Stimulated activated naive CD8-positive, alpha-beta T cell treated with anti-CD3 and anti-CD28 coated beads, Interleukin-15, amount 100 ng/mL, for 72 hours (primary cell): ENCODE data around the gene ITIH4.

Experiments used
- ATAC-seq: fragments of 150-1000 bp; cut with Tn5 transposase; 2 replicates; pipeline ENCODE4 v1.10.0; 2021; ENCODE audit warnings: mild to moderate bottlenecking, moderate library complexity
- DNase-seq, 2 donors: peaks; one replicate each; pipeline ENCODE4 v3.0.0; 2021 to 2022
- H3K27ac Mint-ChIP-seq, 2 donors: one replicate each; pipeline ENCODE4 v1.8.0; 2022; ENCODE audit warnings: mild to moderate bottlenecking in 2 of 2, mixed read lengths in 2 of 2, moderate library complexity in 2 of 2
- H3K27me3 Mint-ChIP-seq: one replicate; pipeline ENCODE4 v1.8.0; 2022; ENCODE audit warnings: mixed read lengths
- H3K4me1 Mint-ChIP-seq: one replicate; pipeline ENCODE4 v1.8.0; 2022; ENCODE audit warnings: mild to moderate bottlenecking, mixed read lengths
- H3K4me3 Mint-ChIP-seq, 2 donors: one replicate each; pipeline ENCODE4 v1.8.0; 2022; ENCODE audit warnings: mild to moderate bottlenecking in 2 of 2, mixed read lengths in 2 of 2, moderate library complexity in 1 of 2
- H3K9me3 Mint-ChIP-seq, 2 donors: one replicate each; pipeline ENCODE4 v1.8.0; 2022; ENCODE audit warnings: mixed read lengths in 2 of 2

Gene ITIH4

GRCh38 chr3:52801839-52802238, 28.6 kb downstream of the ITIH4 start:
- no peak for DNase-seq
- H3K27ac Mint-ChIP-seq, result peak overlapping the region in 1 of 2 donors; percentile 24
- H3K9me3 Mint-ChIP-seq, result no peaks in the 10 kb centered on the region
- no peaks in the 10 kb centered on the region for H3K4me1 Mint-ChIP-seq
- H3K27me3 Mint-ChIP-seq, result no peaks in the 10 kb centered on the region
- no peak for ATAC-seq
- H3K4me3 Mint-ChIP-seq, result no peak overlapping the region

DNA sequence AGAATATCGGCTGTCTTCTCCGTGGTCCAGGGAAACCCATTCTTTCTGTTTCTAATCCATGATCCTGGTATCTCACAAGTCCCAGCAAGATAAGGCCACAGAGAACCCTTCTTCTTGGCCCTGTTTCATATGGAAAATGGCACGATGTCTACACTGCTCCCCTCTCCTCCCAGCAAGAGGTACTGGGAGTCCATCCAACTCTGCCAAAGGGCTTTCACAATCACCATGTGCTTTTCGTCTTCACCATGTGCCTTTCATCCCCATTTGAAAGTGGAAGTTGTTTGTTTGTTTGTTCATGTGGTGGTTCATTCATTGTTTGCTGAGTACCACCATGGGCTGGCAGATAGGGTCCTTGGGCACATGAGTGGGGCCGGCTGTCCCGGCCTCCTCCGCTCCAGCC, 30.4 kb downstream of the ITIH4 start:
- no peak overlapping the region for H3K4me3 Mint-ChIP-seq
- DNase-seq (no peak), ATAC-seq (no peak)
- no peaks in the 10 kb centered on the region for H3K27me3 Mint-ChIP-seq
- no peak overlapping the region for H3K27ac Mint-ChIP-seq
- H3K4me1 Mint-ChIP-seq, result no peaks in the 10 kb centered on the region
- no peaks in the 10 kb centered on the region for H3K9me3 Mint-ChIP-seq

- DNase-seq (peak; percentile 5 to 28), ATAC-seq (peak; percentile 32)
- Mint-ChIP-seq H3K4me3 (no peak overlapping the region), H3K27me3 (no peaks in the 10 kb centered on the region), H3K4me1 (no peaks in the 10 kb centered on the region), H3K9me3 (no peaks in the 10 kb centered on the region), H3K27ac (peak overlapping the region in 1 of 2 donors; percentile 42)
Measured at GRCh38 chr3:52798978-52799476, 31.4 kb downstream of the ITIH4 start.

DNA sequence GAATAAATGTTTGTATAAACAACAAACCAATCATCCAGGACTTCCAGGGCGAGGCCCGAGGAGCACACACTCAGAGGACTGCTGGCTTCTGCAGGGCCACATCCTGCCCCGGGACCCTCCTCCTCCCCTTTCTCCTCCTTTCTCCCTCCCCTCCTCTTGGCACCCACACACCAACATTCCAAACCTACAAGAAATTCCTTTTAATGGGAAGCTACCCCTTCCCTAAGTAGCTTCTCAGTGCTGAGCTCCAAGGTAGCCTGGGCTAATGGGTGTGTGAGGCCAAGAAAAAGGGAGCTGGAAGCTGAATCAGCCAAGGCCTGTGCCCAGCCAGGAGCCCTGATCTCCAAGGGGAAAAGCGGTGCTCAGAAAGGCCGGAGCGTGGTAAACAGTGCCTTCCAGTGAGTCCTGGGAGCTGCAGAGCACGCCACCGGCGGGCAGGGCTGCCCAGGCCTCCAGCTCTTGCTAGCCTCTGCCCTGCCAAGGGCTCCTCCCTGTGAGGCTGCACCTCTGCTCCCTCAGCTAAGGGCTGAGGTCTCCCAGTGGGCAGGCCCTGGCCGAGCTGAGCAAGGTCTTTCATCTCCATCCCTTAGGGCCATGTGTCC, 32.0 kb downstream of the ITIH4 start:
- DNase-seq, result no peak
- Mint-ChIP-seq H3K27ac (no peak overlapping the region), H3K4me1 (no peaks in the 10 kb centered on the region), H3K27me3 (no peaks in the 10 kb centered on the region), H3K9me3 (no peaks in the 10 kb centered on the region), H3K4me3 (no peak overlapping the region)
- ATAC-seq, result no peak

DNA sequence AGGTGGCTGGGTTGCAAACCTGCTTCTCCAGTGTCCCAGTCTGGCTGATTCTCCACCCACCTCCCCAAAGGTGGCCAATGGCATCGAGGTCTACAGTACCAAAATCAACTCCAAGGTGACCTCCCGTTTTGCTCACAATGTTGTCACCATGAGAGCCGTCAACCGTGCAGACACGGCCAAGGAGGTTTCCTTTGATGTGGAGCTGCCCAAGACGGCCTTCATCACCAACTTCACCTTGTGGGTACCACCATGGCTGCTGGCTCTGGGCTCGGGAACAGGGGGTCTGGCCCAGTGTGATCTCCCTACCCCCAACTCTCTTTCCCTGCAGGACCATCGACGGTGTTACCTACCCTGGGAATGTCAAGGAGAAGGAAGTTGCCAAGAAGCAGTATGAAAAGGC, 34.1 kb downstream of the ITIH4 start:
- no peak for ATAC-seq
- no peaks in the 10 kb centered on the region for H3K9me3 Mint-ChIP-seq
- no peak overlapping the region for H3K27ac Mint-ChIP-seq
- no peaks in the 10 kb centered on the region for H3K4me1 Mint-ChIP-seq
- no peak for DNase-seq
- H3K4me3 Mint-ChIP-seq, result no peak overlapping the region
- no peaks in the 10 kb centered on the region for H3K27me3 Mint-ChIP-seq

- H3K27me3 Mint-ChIP-seq, result no peaks in the 10 kb centered on the region
- H3K27ac Mint-ChIP-seq, result no peak overlapping the region
- H3K4me3 Mint-ChIP-seq, result no peak overlapping the region
- ATAC-seq (no peak), DNase-seq (no peak)
- no peaks in the 10 kb centered on the region for H3K9me3 Mint-ChIP-seq
- H3K4me1 Mint-ChIP-seq, result no peaks in the 10 kb centered on the region
Measured at GRCh38 chr3:52795298-52795900, 35.1 kb downstream of the ITIH4 start.

GRCh38 chr3:52794612-52795099, 35.8 kb downstream of the ITIH4 start, which contains the start of gene ITIH3:
TSS of gene ITIH3 (plus strand) at chr3:52794796. CDS start at chr3:52794804, 8 bp downstream.
- no peaks in the 10 kb centered on the region for H3K9me3 Mint-ChIP-seq
- H3K27ac Mint-ChIP-seq, result peak within 1 kb of the TSS in 1 of 2 donors; percentile 56
- ATAC-seq (no peak), DNase-seq (no peak)
- no peaks in the 10 kb centered on the region for H3K27me3 Mint-ChIP-seq
- no peak within 1 kb of the TSS for H3K4me3 Mint-ChIP-seq
- H3K4me1 Mint-ChIP-seq, result no peaks in the 10 kb centered on the region

DNA sequence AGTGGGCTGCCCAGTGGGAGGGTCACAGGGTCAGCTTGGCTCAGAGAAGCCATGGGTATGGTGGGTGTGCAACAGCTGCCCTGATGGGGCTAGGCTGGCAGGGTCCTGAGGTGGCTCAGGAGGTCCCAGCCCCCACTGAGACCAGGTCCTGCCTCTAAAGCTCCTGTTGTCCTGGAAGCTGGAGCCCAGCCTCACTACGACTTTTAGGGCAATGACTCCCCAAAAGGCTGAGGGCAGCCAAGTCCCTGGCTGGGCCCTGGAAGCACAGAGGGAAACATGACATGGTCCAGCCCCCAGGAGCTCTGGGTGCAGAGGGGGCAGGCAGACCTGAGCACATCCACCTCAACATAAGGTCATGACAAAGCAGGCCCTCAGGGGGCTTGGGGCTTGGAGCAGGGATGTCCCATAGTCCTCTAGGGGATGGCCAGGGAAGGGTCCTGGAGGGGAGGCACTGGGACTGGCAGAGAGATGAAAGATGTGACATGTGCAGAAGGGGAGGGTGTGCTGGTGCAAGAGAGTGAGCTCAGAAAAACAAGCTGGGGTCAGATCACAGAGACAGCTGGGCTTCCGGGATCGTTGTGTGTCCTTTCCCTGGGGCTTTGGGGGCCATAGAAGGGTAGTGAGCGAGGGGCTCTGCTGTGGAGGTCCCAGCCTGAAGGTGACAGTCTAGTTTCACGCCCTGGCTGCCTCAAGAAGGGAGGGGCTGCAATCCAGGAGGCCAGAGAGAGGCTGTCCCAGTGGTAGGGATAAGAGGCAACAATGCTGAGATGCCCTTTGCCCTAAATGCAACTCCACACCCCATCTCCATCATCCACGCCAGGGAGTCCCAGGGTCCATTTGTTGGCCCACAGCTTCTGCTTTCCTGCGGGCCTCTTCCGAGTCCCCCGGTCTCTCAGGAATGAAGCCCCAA, 36.5 kb downstream of the ITIH4 start:
- H3K27me3 Mint-ChIP-seq, result no peaks in the 10 kb centered on the region
- ATAC-seq, result no peak
- no peaks in the 10 kb centered on the region for H3K4me1 Mint-ChIP-seq
- no peaks in the 10 kb centered on the region for H3K9me3 Mint-ChIP-seq
- no peak for DNase-seq
- H3K4me3 Mint-ChIP-seq, result no peak overlapping the region
- peak overlapping the region in 1 of 2 donors; percentile 56 for H3K27ac Mint-ChIP-seq

DNA sequence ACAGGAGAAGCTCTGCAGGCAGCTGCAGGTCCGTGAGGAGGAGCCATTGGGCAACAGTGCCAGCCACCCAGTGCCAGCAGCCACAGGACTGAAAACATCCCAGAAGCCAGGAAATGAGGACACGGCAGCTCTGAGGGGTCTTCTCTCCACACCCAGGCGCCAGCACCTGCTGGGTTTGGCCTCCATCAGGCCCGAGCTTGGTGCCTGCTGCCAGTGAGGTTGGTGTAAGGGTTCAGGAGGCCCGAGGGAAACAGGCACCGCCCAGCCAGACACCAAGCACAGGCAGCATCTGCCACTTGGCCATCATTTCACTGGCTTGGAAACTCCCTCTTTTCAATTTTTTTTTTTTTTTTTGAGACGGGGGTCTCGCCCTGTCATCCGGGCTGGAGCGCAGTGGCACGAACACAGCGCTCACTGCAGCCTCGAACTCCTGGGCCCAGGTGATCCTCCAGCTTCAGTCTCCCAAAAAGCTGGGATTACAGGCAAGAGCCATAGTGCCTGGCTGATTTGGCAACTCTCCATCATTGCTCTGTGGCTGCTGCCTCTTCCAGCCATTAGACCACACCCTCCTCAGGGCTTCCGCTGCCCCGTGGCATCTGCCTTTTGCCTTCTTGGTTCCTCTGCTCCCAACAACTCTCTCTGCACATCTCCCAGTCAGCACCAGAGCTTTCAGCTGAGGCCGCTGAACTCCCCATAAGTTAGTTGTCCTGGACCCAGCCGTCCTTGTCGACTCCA, 37.3 kb downstream of the ITIH4 start:
- H3K4me3 Mint-ChIP-seq, result no peak overlapping the region

GRCh38 chr3:52792413-52792812, 38.1 kb downstream of the ITIH4 start:
- H3K27me3 Mint-ChIP-seq, result no peaks in the 10 kb centered on the region
- DNase-seq (no peak), ATAC-seq (no peak)
- no peaks in the 10 kb centered on the region for H3K9me3 Mint-ChIP-seq
- peak overlapping the region; percentile 30 to 68 for H3K27ac Mint-ChIP-seq
- H3K4me1 Mint-ChIP-seq, result no peaks in the 10 kb centered on the region
- no peak overlapping the region for H3K4me3 Mint-ChIP-seq

More for the DNA sequence above, 37.3 kb downstream of the ITIH4 start:
- no peaks in the 10 kb centered on the region for H3K4me1 Mint-ChIP-seq
- no peak for DNase-seq
- no peak overlapping the region for H3K27ac Mint-ChIP-seq
- no peaks in the 10 kb centered on the region for H3K9me3 Mint-ChIP-seq
- ATAC-seq, result no peak
- no peaks in the 10 kb centered on the region for H3K27me3 Mint-ChIP-seq

DNA sequence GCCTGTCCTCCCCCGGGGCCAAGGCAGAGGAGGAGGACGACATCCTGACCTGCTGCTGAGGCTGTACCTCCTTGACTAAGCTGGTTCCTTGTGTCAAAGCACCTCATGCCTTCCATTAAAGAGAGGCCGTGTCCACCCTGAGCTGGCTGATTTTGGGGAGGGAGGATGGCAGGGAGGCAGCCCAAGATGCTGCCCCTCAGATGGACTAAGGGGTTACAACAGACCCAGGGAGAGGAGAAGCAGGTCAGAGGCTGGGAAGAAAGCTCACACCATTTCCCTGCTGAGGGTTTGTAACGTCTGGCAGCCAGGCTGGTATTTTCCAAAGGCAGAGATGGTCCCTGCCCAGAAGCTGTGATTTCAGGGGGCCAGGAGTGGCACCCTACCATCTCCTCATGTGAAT, 38.5 kb downstream of the ITIH4 start:
- no peaks in the 10 kb centered on the region for H3K4me1 Mint-ChIP-seq
- no peaks in the 10 kb centered on the region for H3K9me3 Mint-ChIP-seq
- H3K27me3 Mint-ChIP-seq, result no peaks in the 10 kb centered on the region
- no peak for DNase-seq
- H3K4me3 Mint-ChIP-seq, result no peak overlapping the region
- no peak overlapping the region for H3K27ac Mint-ChIP-seq
- ATAC-seq, result no peak

- no peak for DNase-seq
- H3K4me3 Mint-ChIP-seq, result no peak overlapping the region
- ATAC-seq, result no peak
- no peaks in the 10 kb centered on the region for H3K9me3 Mint-ChIP-seq
- H3K27ac Mint-ChIP-seq, result no peak overlapping the region
- H3K4me1 Mint-ChIP-seq, result no peaks in the 10 kb centered on the region
- no peaks in the 10 kb centered on the region for H3K27me3 Mint-ChIP-seq
Measured at GRCh38 chr3:52791366-52791765, 39.1 kb downstream of the ITIH4 start.

DNA sequence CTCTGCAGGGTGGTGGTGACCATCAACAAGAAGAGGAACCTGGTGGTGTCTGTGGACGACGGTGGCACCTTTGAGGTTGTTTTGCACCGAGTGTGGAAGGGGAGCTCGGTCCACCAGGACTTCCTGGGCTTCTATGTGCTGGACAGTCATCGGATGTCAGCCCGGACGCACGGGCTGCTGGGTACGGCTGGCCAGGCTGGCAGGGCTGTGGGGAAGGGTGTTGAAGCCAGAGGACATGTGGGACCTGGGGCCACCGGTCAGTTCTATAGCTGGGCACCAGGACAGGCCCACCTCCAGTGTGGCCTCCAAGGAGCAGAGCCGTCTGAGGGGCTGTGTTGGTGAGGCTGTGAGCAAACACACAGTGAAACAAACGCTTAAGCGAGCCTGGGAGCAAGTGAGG, 39.7 kb downstream of the ITIH4 start:
- H3K27me3 Mint-ChIP-seq, result no peaks in the 10 kb centered on the region
- no peak overlapping the region for H3K27ac Mint-ChIP-seq
- no peaks in the 10 kb centered on the region for H3K9me3 Mint-ChIP-seq
- DNase-seq (no peak), ATAC-seq (no peak)
- H3K4me3 Mint-ChIP-seq, result no peak overlapping the region
- H3K4me1 Mint-ChIP-seq, result no peaks in the 10 kb centered on the region

DNA sequence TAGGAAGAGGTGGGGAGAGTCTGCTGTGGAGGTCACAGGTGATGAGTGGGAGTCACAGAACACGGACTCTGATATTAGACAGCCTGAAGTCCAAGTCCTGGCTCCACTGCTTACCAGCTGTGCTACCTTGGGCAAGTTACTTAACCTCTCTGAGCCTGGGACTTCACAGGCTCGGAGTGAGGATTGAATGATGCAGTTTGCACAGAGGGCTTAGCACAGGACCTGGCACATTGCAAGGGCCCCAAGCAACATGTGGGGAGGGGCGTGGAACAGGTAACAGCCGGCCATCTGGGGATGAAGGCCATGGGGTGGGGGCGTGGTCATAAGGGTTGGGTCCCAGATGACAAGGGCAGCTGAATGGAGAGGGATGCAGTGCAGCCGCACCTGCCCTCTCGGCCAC, 40.1 kb downstream of the ITIH4 start:
- H3K27me3 Mint-ChIP-seq, result no peaks in the 10 kb centered on the region
- H3K4me3 Mint-ChIP-seq, result no peak overlapping the region
- ATAC-seq, result no peak
- no peaks in the 10 kb centered on the region for H3K9me3 Mint-ChIP-seq
- no peak for DNase-seq
- no peak overlapping the region for H3K27ac Mint-ChIP-seq
- no peaks in the 10 kb centered on the region for H3K4me1 Mint-ChIP-seq

DNA sequence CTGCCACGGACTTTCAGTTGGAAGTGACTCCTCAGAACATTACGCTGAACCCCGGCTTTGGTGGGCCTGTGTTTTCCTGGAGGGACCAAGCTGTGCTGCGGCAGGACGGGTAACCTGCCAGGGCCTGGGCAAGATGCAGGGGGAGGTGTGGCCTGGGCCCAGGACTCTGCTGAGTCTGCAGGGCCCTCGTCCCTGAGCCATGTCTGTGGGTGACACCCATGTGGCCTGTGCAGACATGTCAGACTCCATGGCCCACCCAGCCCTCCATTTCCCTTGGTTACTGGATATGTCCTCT, 40.8 kb downstream of the ITIH4 start:
- Mint-ChIP-seq H3K4me1 (no peaks in the 10 kb centered on the region), H3K4me3 (no peak overlapping the region), H3K9me3 (no peaks in the 10 kb centered on the region)

More for the DNA sequence above, 40.8 kb downstream of the ITIH4 start:
- Mint-ChIP-seq H3K27ac (no peak overlapping the region), H3K27me3 (no peaks in the 10 kb centered on the region)
- ATAC-seq (no peak), DNase-seq (no peak)
